HG03342 (cell line): Measurements from ENCODE around the gene GOLGA3.
A peak's percentile ranks its signal among the peaks of the same experiment; 100 is the strongest.
"Not testable (repeated sequence)": the region's sequence is repeated elsewhere in the genome, so short reads cannot be mapped to it uniquely, and the experiment has no call there.

ENCODE experiments used
- ATAC-seq: cut with Tn5 transposase; IDR thresholded peaks from one replicate; pipeline ENCODE4 v1.9.1; 2021; ENCODE audit warnings: mild to moderate bottlenecking, moderate library complexity; ENCODE audit not compliant: unreplicated experiment

GOLGA3 gene

GRCh38 chr12:132779781-132780353, 48.8 kb downstream of the GOLGA3 start:
- no peak for ATAC-seq

- ATAC-seq, result no peak
Measured at GRCh38 chr12:132777614-132778013, 51.1 kb downstream of the GOLGA3 start.

DNA sequence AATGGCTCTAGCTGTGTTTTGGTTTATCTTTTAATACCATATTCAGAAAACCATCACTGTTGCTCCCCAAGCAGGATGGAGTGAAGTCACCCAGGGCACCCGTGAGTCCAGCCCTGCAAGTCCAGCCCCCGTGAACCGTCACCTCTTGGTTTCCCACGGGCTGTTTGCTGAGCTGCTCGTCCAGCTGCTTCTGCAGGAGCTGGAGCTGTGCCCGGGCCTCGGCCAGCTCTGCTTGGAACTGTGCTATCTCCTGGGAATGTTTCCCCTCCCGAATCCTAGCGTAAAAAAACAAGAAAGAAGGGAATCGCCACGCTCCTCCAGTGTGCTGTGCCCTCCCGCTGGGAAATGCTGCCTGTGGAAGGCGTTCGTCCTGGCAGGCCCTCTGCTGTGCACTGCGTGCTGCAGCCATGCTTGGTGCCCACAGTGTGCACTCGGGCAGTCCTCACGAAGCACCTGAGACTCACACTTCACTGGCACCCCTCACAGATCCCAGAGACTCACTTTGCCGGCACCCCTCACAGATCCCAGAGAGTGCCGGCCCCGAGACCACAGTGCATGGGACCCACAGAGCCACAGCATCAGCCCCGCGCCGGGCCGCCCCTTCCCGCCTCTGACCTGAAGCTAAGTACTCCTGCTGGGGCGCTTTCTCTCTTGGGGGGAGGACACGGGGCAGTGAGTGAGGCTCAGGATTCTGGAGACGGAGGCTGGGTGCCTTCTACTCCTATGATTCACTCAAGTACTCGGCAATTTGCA, 51.7 kb downstream of the GOLGA3 start:
- no peak for ATAC-seq

- not testable (repeated sequence) for ATAC-seq
Measured at GRCh38 chr12:132776230-132776625, 52.4 kb downstream of the GOLGA3 start.

DNA sequence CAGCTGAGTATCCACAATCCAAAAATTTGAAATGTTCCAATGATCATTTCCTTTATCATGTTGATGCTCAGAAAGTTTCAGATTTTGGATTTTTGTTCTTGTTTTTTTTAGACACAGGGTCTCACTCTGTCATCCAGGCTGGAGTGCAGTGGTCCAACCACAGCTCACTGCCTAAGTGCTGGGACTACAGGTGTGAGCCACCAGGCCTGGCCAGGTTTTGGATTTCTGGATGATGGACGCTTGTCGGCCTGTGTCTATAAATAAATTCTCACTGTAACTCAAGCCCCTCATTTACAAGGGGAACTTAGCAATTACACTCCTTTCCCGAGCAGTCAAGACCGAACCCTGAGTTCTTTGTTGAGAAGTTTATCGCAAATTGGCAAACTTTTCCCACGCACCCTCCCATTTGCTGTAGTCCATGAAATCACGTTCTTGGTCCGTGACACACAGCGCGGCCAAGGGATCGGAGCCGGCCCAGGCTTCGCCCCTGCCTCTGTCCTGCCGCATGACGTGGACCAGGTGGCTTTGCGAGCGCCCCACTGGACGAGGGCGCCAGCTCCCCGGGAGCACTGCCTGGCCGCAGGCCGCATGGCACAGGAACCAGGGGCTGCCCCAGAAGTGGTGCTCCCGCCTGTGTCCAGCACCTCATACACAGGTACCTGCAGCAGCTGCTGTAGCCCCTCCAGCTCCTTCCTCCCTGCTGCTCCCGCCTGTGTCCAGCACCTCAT, 53.0 kb downstream of the GOLGA3 start:
- ATAC-seq, result no peak

DNA sequence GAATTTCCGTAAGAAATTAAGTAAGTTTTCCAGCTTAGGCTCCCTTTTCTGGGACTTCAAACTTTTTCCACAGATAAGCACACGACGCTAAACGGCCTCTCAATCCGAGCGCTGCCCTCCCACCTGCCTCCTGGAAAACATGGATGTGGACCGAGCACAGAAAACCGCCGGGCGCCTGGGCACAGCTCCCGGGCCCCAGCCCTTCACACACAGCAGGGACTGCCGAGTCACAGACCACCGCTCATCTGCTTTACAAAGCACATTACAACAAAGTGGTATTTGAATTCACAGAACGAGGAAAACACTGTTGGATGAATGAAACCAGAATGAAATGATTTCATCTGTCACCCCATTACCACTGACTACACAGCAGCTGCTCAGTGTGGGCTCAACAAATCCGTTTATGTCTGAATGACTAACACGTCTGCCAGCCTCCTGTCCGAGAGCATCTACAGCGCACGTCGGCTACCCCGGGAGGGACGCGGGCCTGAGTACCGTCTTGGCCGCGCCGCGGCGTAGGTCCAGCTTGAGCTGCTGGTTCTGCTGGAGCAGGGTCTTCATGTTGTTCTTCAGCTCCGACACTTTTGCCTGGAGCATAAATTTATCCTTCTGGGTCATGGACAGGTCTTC, 53.9 kb downstream of the GOLGA3 start:
- no peak for ATAC-seq

DNA sequence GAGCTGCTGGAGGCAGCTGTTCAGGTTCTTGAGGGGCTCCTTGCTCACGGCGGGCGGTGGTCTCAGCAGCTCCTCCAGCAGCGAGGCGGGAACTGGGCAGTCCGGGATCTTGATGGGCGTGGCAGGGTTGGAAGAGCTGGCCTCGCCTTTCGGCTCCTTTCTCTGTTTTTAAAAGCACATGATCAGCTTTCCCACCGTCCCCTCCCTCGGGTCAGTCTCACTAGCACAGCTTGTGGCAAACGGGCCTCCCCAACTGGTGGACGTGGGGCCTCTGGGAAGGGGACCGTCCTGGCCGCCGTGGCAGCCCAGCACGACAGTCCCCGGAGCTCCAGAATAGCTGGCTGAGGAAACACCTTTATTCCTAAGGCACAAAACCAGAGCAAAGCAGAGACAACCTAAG, 54.5 kb downstream of the GOLGA3 start:
- no peak for ATAC-seq

DNA sequence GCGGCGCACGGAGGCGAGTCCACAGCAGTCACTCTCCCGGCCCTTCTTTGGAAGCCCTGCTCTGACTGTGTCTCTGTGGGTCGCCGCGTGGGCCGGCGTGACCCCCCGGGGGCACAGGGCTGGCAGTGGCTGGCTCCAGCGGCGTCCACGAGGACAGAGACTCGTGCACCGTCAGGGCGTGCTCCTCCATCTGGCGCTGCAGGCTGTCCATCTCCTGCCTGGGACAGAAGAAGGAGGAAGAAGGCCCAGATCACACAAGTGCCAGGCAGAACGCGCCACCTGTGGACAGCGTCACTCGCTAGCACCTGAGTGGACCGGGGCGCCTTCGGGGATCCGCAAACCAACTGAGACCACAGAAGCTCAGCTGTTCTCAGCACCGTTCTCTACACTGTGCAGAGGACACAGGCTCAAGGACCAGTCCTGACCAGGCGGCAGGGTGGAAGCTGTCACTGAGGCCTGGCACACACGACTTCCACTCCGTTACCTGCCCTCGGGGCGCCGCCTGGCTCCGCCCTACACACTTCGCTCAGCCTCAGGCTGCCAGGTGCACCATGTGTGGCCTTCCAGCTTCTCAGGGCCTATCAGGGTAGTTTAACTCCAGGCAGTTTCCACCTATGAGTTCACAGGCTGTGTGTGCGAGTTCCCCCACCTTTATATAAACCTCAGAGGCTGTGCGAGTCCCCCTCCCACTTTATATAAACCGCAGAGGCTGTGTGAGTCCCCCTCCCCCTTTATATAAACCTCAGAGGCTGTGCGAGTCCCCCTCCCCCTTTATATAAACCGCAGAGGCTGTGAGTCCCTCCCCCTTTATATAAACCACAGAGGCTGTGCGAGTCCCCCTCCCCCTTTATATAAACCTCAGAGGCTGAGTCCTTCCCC, 55.4 kb downstream of the GOLGA3 start:
- no peak for ATAC-seq

DNA sequence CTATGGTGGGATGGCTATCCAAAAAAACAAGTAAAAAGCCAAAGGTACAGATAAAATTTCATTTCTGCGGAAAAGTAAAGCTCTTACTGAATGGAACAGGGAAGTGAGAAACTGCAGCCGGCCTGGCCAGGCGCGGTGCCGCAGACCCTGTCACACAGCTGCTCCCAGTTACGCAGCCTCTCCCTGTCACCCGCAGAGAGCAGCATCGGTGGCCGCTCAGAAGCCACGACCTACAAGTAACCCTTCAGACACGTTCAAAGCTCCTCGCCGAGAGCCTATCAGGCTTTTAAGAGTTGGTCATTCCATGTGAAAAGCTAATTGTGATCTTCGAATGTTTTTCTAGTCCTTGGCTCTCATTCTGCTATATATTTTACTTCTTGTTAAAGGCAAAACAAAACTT, 56.1 kb downstream of the GOLGA3 start:
- peak; percentile 51 for ATAC-seq

GRCh38 chr12:132771126-132771838, 57.4 kb downstream of the GOLGA3 start:
- peak; percentile 46 for ATAC-seq

DNA sequence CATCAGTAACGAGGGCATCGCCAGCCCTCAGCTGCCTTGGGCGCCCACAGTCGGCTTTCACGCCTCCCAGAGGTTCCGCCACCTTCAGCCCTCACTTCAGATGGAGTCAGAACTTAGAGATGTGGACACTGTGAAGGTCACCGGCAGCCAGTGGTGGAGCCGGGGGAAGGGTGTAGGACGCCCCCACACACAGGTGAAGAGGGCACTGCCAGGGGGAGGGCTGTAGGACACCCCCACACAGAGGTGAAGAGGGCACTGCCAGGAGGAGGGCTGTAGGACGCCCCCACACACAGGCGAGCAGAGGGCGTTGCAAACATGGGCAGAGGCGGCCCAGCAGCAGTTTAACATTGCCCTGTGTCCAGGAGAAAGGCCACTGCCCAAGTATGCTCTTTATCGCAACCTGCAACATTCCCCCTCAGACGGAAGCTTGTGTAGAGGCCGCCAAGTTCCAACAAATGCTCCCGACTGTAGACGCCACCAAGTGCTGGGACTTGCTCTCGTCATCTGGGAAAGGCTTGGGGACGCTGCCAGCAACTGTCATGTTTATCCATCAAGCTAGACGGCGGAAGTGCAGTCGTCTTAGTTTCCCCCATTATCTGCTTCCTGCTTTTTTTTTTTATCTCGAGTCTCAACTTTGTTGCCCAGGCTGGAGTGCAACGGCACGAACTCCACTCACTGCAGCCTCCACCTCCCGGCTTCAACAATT, 62.1 kb downstream of the GOLGA3 start:
- ATAC-seq, result no peak

DNA sequence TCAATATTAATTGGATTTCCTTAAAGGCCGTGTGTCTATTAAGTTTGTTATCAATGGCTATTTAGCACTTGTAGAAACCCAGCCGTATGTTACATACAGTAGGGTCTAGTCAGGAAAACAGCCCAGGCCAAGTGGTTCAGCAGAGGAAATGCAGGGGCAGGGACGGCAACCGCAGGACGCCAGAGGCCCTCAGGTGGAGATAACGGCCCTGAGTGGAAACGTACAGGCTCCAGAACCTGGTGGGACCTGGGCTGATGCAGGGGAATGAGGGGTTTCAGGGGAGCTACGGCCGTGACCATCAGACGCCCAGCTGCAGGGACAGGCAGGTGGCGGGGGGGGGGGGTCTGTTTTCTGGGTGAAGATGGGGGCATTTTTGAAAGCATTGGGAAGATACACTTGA, 63.3 kb downstream of the GOLGA3 start:
- ATAC-seq, result no peak

DNA sequence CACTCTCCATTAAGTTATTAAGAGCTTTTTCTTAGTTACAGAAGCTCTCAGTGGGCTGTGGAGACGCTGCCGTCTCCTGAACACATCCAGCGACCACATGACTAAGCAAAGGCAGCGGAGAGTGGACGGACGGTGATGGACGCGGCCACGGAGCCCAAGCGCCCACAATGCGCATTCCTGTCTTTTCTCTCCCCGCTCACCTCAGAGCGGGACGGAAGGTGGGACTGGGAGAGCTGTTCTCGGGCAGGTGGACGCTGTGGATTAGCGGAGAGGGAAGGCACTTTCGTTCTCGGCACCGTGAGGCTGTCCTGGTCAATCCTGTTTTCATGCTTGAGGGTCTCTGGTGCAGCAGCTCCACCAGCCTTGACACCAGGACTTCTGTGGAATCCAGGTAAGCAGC, 64.4 kb downstream of the GOLGA3 start:
- no peak for ATAC-seq

- peak; percentile 82 for ATAC-seq
Measured at GRCh38 chr12:132761921-132762583, 66.6 kb downstream of the GOLGA3 start.

- ATAC-seq, result peak; percentile 36
Measured at GRCh38 chr12:132761032-132761920, 67.4 kb downstream of the GOLGA3 start, which contains the start of gene ANKLE2. Gene ANKLE2 (minus strand): TSS chr12:132761832. CDS start chr12:132761798, 34 bp downstream.

DNA sequence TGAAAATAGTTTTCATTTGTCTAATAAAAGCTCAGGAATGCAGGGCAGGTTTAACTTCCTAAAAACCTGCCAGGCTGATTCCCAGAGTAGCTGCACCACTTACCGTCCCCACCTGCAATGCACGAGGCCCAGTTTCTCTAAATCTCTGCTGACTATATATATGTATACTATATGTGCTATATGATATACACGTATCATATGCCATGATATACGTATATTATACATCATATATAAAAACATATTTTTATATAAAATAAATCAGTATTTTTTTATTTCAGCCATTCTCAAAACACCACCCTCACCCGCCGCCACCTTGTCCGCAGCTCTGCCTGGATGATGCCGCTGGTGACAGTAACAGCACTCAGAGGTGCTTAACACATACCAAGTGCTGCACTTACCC, 69.3 kb downstream of the GOLGA3 start:
- ATAC-seq, result no peak

GRCh38 chr12:132758825-132759224, 69.8 kb downstream of the GOLGA3 start:
- ATAC-seq, result not testable (repeated sequence)
